OCI-LY7 (cell line): ENCODE results near the gene USB1. TPM values are rescaled to one million over a fixed set of nuclear protein-coding genes. Genes with fewer than 3 reads are reported as not detected.

Source experiments
- BruUV-seq: library from RNA; stranded (reverse); fragments of 400-500 nt; replicated peaks from 2 replicates; lab custom pipeline; 2021; lab: Mats Ljungman, UMichigan
- CTCF ChIA-PET: fragments of 300-600 bp; sonication (Branson Sonifier 250); formaldehyde crosslinking; loops from one replicate; lab custom pipeline; 2022; ENCODE audit warnings: antibody characterized with exemption; ENCODE audit not compliant: unreplicated experiment; lab: Charles Lee
- POLR2A ChIA-PET: fragments of 300-600 bp; sonication (Branson Sonifier 250); formaldehyde crosslinking; loops from one replicate; lab custom pipeline; 2022; ENCODE audit warnings: antibody characterized with exemption; lab: Charles Lee
- DNase-seq: peaks from one replicate; pipeline ENCODE4 v3.0.0-alpha.2; 2015; ENCODE audit warnings: low spot score
- H2AFZ ChIP-seq: fragments of 200-600 bp; sonication (generic), shearing (Covaris generic); 2 replicates; pipeline ENCODE4 v1.6.1; 2014; ENCODE audit warnings: mild to moderate bottlenecking, antibody characterized with exemption, low read length, moderate library complexity
- H3K27ac ChIP-seq: fragments of 200-600 bp; sonication (generic); 2 replicates; pipeline ENCODE4 v1.5.1; 2014; ENCODE audit warnings: mixed run types, low read depth, mild to moderate bottlenecking, moderate library complexity, low read length, inconsistent platforms; ENCODE audit not compliant: poor library complexity, severe bottlenecking
- H3K36me3 ChIP-seq: fragments of 200-600 bp; sonication (generic); 2 replicates; pipeline ENCODE4 v1.6.1; 2014; ENCODE audit warnings: mild to moderate bottlenecking, antibody characterized with exemption, low read length, moderate library complexity, mixed read lengths; ENCODE audit not compliant: insufficient read depth
- H3K4me1 ChIP-seq: fragments of 200-600 bp; sonication (generic); 2 replicates; pipeline ENCODE4 v1.5.1; 2014; ENCODE audit warnings: mild to moderate bottlenecking, low read length; ENCODE audit not compliant: insufficient read depth, poor library complexity, severe bottlenecking
- H3K4me2 ChIP-seq: fragments of 200-600 bp; sonication (generic); 2 replicates; pipeline ENCODE4 v1.6.1; 2014; ENCODE audit warnings: mild to moderate bottlenecking, low read length
- H3K4me3 ChIP-seq: fragments of 200-600 bp; sonication (generic); 2 replicates; pipeline ENCODE4 v1.5.1; 2014; ENCODE audit warnings: mild to moderate bottlenecking, low read depth, low read length; ENCODE audit not compliant: poor library complexity, severe bottlenecking
- H3K79me2 ChIP-seq: fragments of 200-600 bp; sonication (generic); 2 replicates; pipeline ENCODE4 v1.6.1; 2016; ENCODE audit warnings: low read depth, mild to moderate bottlenecking, low read length, moderate library complexity, mixed read lengths; ENCODE audit not compliant: insufficient read depth
- H3K9me2 ChIP-seq: fragments of 200-600 bp; sonication (generic); 2 replicates; pipeline ENCODE4 v1.6.1; 2016; ENCODE audit warnings: mild to moderate bottlenecking, low read length, mixed read lengths; ENCODE audit not compliant: insufficient read depth
- H3K9me3 ChIP-seq: fragments of 200-600 bp; sonication (generic); 2 replicates; pipeline ENCODE4 v1.6.1; 2014; ENCODE audit warnings: mild to moderate bottlenecking, mixed run types, low read length, mixed read lengths
- H4K20me1 ChIP-seq: fragments of 200-600 bp; sonication (generic); 2 replicates; pipeline ENCODE4 v1.6.1; 2014; ENCODE audit warnings: mild to moderate bottlenecking, antibody characterized with exemption, low read length, moderate library complexity, mixed read lengths; ENCODE audit not compliant: insufficient read depth
- EZH2phosphoT487 ChIP-seq: fragments of 200-600 bp; sonication (generic); IDR thresholded peaks from 2 replicates; pipeline ENCODE4 v1.6.1; 2018; ENCODE audit warnings: low read depth, borderline replicate concordance, mild to moderate bottlenecking, mixed run types, antibody characterized with exemption, low read length, moderate library complexity, mixed read lengths
- intact Hi-C: fragments of 100-400 bp; cut with micrococcal nuclease; formaldehyde crosslinking; loops from one replicate; pipeline ENCODE4 v1.10.0; 2022; ENCODE audit not compliant: unreplicated experiment
- total RNA-seq, 2 experiments: library from RNA; depleted of rRNA in 1 of 2; stranded (reverse); fragments of >200 nt in 1 of 2; shearing (Covaris generic) in 1 of 2; gene quantifications; 2 replicates each; pipeline ENCODE4 v1.2.3, GENCODE V29; 2014 to 2022
- TF ChIP-seq, protein P1 (sequence below): fragments of 200-600 bp; sonication (generic); conservative IDR thresholded peaks from 2 replicates; pipeline ENCODE4 v1.5.1; 2014; ENCODE audit warnings: mild to moderate bottlenecking, antibody characterized with exemption, low read length, moderate library complexity, mixed read lengths

Gene USB1
- total RNA-seq, 2 experiments from 2014 or later = 12.5 to 48.3 TPM

GRCh38 chr16:57962046-57962445 is 39.2 kb upstream of the USB1 start:
- no peak overlapping the region for H3K4me3 ChIP-seq
- ChIA-PET POLR2A (interaction anchor here (0.7 kb wide), 1 partner anchor 15 kb away, joined by 3 read pairs; no protein-coding TSS in a partner anchor), CTCF (no interaction called here)
- TF ChIP-seq, protein P1, sequence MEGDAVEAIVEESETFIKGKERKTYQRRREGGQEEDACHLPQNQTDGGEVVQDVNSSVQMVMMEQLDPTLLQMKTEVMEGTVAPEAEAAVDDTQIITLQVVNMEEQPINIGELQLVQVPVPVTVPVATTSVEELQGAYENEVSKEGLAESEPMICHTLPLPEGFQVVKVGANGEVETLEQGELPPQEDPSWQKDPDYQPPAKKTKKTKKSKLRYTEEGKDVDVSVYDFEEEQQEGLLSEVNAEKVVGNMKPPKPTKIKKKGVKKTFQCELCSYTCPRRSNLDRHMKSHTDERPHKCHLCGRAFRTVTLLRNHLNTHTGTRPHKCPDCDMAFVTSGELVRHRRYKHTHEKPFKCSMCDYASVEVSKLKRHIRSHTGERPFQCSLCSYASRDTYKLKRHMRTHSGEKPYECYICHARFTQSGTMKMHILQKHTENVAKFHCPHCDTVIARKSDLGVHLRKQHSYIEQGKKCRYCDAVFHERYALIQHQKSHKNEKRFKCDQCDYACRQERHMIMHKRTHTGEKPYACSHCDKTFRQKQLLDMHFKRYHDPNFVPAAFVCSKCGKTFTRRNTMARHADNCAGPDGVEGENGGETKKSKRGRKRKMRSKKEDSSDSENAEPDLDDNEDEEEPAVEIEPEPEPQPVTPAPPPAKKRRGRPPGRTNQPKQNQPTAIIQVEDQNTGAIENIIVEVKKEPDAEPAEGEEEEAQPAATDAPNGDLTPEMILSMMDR = no peak
- TF ChIP-seq EZH2phosphoT487 = no peak
- H3K36me3 ChIP-seq = no peaks in the 10 kb centered on the region
- H3K9me3 ChIP-seq = no peaks in the 10 kb centered on the region
- intact Hi-C loops = no loop called here
- H3K9me2 ChIP-seq = no peaks in the 10 kb centered on the region
- no TSS peak for BruUV-seq
- H3K4me2 ChIP-seq = no peak overlapping the region
- no peaks in the 10 kb centered on the region for H3K79me2 ChIP-seq
- no peaks in the 10 kb centered on the region for H3K4me1 ChIP-seq
- no peak overlapping the region for H2AFZ ChIP-seq
- DNase-seq = no peak
- no peak overlapping the region for H3K27ac ChIP-seq
- no peaks in the 10 kb centered on the region for H4K20me1 ChIP-seq

- intact Hi-C loops = no loop called here
- Histone ChIP-seq H3K9me3 (no peaks in the 10 kb centered on the region), H2AFZ (no peak overlapping the region), H3K27ac (no peak overlapping the region), H3K79me2 (no peaks in the 10 kb centered on the region), H3K4me2 (no peak overlapping the region), H3K4me3 (no peak overlapping the region), H4K20me1 (no peaks in the 10 kb centered on the region), H3K9me2 (no peaks in the 10 kb centered on the region), H3K4me1 (no peaks in the 10 kb centered on the region), H3K36me3 (no peaks in the 10 kb centered on the region)
- TF ChIP-seq, protein P1 = no peak
- TF ChIP-seq EZH2phosphoT487 = no peak
- no peak for DNase-seq
- ChIA-PET POLR2A (no interaction called here), CTCF (no interaction called here)
- BruUV-seq = no TSS peak
These were observed 38.5 kb upstream of the USB1 start for GRCh38 chr16:57962756-57963155.

DNA sequence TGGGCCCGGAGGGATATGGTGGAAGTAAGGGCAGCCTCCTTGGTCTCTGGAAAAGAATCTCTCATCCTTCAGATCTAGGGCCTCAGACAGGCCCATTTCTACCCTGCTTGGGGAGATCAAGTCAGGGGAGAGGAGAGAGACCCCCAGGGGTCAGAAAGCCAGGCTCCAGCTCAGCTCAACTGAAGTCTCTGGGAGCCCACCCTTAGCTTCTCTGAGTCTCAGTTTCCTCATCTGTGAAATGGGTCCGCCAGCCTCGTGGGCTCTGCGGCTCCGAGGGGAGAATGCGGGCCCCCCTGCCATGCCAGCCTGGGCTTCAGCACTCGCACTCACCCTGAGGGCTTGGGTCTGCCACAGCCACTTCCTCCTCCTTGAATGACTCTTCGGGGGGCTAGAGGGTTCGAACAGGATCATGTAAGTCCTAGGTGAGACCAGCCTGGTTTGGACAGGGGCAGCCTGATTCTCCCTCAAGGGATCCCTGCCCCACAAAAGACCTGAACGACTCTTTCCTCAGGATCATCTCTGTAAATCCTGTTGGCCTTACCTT is 37.0 kb upstream of the USB1 start:
- Histone ChIP-seq H3K9me3 (no peaks in the 10 kb centered on the region), H3K9me2 (no peaks in the 10 kb centered on the region), H3K36me3 (no peaks in the 10 kb centered on the region), H3K4me1 (no peaks in the 10 kb centered on the region), H2AFZ (no peak overlapping the region), H3K27ac (no peak overlapping the region), H3K4me3 (no peak overlapping the region), H4K20me1 (no peaks in the 10 kb centered on the region), H3K4me2 (no peak overlapping the region), H3K79me2 (no peaks in the 10 kb centered on the region)
- intact Hi-C loops = no loop called here
- ChIA-PET CTCF (no interaction called here), POLR2A (no interaction called here)
- no peak for DNase-seq
- TF ChIP-seq, protein P1 = no peak
- TF ChIP-seq EZH2phosphoT487 = no peak
- BruUV-seq = no TSS peak
